ENCODE results near the gene TSC22D1.
"Not testable (repeated sequence)": the region's sequence is repeated elsewhere in the genome, so short reads cannot be mapped to it uniquely, and the experiment has no call there.

TSC22D1 gene

DNA sequence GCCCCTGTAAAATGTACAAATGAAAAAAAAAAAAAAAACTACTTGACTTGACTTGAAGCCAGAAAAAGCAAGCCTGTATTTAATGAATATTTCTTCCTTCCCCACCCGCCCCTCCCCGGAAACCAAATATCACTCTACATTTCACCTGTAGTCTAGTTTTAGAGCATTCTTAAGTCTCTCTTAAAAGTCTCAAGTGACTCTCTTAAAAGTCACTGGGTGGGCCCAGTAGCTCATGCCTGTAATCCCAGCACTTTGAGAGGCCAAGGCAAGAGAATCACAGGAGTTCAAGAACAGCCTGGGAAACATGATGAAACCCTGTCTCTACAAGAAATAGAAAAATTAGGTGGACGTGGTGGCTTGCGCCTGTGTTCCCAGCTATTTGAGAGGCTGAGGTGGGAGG lies 72.0 kb downstream of the TSC22D1 start:
- no peak for DNase-seq (ENCODE audit: low read depth)

DNA sequence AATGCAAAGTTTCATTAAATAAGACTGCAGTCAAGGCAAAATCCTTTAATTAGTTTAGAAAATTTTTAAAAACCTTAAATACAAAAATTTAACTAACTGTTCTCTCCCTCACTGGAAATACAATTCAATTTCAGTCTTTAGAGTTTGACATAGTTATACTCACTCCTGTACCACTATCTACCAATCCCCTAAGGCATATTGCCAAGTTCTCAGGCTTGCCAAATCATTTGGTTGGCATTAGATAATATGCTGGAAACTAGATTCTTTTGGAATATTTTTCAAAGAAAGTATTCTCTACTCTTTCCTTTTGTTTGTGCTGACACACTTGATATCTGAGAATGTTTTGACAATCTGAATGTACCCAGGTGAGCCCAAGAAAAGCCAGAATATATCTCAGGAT lies 77.2 kb downstream of the TSC22D1 start:
- DNase-seq (ENCODE audit: low read depth), result no peak

DNA sequence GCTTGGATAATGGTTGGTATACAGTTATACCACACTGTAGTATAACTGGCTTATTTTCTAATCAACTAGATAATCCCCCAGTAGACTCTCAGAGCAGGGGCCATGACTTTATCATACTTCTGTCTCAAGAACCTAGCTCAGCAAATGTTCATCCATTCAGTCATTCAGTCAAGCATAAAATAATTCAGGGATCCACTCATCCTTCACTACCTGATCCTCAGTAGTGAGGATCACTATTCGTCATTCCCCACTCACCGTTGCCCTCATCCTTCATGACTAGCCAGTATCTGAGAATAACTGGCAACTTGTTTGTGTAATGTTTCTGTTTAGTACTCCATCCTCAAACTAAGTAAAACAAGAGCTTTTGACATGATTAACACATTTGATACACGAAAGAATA lies 77.6 kb downstream of the TSC22D1 start:
- DNase-seq (ENCODE audit: low read depth), result no peak

DNA sequence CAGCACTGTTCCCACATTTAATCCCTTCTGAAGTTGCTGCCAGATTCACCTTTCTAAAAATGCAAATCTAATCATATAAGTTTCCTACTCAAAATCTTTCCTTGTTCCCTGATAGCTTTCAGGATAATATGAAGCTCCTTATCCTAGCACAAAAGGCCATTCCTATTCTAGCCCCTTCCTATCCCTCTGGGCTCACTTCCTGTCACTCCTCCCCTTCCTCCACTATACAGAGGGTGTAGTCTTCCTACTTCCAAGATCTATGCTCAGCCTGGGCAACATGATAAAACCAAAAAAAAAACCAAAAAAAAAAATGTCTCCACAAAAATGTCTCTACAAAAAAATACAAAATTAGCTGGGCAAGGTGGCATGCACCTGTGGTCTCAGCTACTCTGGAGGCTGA lies 78.3 kb downstream of the TSC22D1 start:
- no peak for DNase-seq (ENCODE audit: low read depth)

- no peak for DNase-seq (ENCODE audit: low read depth)
Measured at GRCh38 chr13:44493213-44493812, 82.8 kb downstream of the TSC22D1 start.

DNA sequence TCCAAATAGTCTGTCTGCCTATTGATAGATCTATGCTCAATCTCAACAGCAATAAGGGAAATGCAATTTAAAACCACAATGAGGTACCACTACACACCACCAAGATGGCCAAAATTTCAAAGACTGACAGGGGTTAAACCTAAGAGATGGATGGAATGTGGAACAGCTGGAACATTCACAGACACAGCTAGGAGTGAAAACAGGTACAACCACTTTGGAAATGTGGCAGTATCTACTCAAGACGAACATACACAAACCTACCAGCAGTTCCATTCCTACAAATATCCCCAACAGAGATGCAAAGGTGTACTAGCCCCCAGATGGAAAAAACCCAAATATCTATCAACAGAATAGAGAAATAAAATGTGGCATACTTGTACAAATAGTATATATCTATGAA lies 86.4 kb downstream of the TSC22D1 start:
- DNase-seq (ENCODE audit: low read depth), result no peak

GRCh38 chr13:44487989-44488388 lies 88.1 kb downstream of the TSC22D1 start:
- DNase-seq (ENCODE audit: low read depth), result no peak

DNA sequence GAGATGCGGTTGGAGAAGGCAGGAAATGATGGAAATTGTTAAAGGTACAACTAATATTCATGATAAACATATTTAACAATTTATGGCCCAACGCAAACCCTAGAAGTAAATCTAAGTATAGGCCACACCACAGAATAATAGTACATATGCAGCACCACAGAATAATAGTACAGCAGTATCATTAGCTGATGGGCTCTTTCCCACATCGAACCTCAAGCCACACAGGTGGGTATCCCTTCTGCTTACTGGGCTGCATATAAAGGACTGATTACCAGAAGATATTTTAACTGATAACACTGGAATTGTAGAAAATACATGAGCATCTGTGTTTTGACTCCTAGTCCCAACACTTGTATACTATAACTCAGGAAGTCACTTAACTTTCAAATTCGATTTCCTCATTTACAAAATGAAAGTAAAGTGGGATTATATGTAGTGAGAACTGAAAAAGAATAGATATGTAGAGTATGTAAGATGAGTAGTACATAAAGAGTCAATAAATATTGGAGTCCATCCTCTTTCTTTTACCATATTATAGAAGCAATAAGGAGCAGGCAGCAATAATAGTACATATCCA lies 91.5 kb downstream of the TSC22D1 start:
- DNase-seq (ENCODE audit: low read depth), result no peak

GRCh38 chr13:44474122-44474910 lies 101.8 kb downstream of the TSC22D1 start:
- DNase-seq (ENCODE audit: low read depth), result no peak

- no peak for DNase-seq (ENCODE audit: low read depth)
Measured at GRCh38 chr13:44471686-44472085, 104.4 kb downstream of the TSC22D1 start.

- no peak for DNase-seq (ENCODE audit: low read depth)
Measured at GRCh38 chr13:44470638-44471562, 105.2 kb downstream of the TSC22D1 start.

GRCh38 chr13:44468874-44469273 lies 107.3 kb downstream of the TSC22D1 start:
- no peak for DNase-seq (ENCODE audit: low read depth)

DNA sequence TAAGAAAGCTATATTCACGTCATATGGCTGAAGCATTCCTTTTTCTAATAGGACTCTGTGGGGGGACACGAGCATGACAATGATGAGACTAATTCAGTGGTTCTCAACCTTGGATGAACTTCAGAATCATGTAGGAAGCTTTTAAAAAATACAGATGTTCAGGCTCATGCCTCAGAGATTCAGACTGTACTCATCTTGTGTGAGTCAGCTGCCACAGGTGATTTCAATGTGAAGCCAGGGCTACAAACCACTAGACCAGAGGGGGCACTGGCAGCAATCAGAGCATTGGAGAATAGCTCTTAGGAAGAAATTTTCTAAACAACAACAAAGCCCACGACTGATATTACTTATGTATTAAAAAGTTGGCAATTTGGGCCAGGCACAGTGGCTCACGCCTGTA lies 110.8 kb downstream of the TSC22D1 start:
- DNase-seq (ENCODE audit: low read depth), result no peak

DNA sequence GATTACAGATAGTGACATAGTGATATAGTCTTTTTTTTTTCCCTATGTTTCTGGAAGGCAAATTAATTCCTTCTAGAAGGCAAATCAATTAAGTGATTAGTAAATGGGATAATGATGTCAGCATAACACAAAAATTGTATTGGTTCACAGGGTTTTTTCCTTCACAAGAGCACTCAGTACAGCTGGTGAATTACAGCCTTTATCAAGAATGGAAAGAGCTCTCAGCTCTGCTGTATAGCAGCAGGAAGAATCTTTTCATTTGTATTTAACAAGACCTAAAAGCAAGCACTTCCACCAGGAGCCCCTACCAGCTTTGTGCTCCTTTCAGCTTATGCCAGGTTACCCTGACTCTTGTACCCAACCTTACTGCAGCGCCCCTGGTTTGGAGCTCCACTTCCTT lies 111.7 kb downstream of the TSC22D1 start:
- no peak for DNase-seq (ENCODE audit: low read depth)

DNA sequence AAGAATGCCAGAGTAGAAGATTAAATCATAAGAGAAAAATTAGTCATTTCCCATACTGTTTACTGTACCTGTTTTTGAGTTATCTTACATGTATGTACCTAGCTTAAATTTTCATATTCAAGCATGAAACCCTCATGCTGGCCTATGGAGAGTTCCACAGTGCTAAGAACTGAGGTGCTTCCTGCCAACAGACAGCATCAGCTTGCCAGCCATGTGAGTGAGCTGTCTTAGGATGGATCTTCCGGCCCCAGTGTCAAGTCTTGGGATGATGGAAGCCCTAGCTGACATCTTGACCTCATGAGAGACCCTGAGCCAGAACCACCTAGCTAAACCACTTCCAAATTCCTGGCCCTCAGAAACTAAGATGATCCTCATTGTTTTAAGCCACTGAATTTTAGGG lies 112.4 kb downstream of the TSC22D1 start:
- DNase-seq (ENCODE audit: low read depth), result no peak

DNA sequence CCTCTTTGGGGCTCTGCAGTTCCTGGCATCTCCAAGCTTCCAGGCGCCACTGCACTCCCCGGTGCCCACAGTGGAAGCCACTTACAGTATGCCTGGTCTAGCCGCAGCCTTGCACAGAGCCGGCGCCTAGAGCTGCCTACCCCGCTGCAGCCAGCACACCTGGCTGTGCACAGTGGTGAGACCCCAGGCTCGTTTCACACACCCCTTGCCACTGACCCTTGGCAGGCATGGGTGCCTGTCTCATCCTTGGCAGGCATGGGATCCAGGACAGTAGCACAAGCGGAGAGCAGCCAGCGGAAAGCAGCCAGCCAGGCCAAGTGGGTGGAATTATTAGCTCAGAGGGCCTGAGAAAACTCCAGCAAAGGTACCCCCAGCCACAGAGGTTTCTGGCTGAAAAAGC lies 116.5 kb downstream of the TSC22D1 start:
- DNase-seq (ENCODE audit: low read depth), result no peak

- no peak for DNase-seq (ENCODE audit: low read depth)
Measured at GRCh38 chr13:44458313-44458975, 117.7 kb downstream of the TSC22D1 start.

DNA sequence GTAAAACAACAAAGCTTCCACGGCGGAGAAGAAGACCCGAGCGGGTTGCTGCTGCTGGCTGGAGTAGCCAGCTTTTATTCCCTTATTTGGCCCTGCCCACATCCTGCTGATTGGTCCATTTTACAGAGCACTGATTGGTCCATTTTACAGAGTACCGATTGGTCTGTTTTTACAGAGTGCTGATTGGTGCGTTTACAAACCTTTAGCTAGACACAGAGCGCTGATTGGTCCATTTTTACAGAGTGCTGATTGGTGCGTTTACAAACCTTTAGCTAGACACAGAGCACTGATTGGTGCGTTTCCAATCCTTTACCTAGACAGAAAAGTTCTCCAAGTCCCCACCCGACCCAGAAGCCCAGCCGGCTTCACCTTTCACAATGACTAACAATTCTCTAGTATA lies 119.9 kb downstream of the TSC22D1 start:
- not testable (repeated sequence) for DNase-seq (ENCODE audit: low read depth)

DNA sequence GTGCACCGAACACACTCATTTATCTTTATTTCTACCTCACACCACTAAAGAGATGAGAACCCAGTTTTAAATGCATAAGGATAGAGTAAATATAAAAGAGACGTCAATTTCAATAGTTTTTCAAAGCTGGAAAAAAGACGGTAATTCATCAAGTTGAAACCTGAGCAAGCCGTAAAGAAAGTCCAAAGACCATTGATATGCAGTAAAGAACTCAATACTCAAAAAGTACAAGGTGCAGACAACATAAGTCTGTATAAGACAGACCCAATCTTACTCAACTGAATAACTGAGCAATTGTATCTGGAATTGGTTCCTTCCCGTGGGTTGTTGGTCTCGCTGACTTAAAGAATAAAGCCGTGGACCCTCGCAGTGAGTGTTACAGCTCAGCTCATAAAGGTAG lies 120.4 kb downstream of the TSC22D1 start:
- DNase-seq (ENCODE audit: low read depth), result no peak

GRCh38 chr13:44453881-44454280 lies 122.2 kb downstream of the TSC22D1 start:
- no peak for DNase-seq (ENCODE audit: low read depth)

DNA sequence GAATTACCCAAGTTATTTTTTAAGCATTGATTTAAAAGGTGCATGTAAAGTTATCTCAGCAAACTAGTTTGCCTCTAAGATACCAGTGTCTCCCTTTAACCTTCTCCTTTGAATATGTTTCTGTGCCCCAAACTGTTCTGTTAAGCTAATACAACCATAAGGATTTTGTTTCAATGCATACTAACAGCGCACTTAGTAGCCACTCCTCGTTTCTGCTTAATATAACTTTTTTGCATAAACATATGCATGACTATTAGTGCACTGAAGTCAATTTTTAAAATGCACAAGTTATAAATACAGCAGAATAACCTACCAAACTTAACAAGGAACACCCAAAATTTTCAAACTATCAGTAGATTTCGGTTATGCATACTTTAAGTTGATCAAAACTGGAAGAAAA lies 123.1 kb downstream of the TSC22D1 start:
- DNase-seq (ENCODE audit: low read depth), result no peak

- DNase-seq (ENCODE audit: low read depth), result no peak
Measured at GRCh38 chr13:44452418-44452817, 123.7 kb downstream of the TSC22D1 start.

Measured in activated T-cell treated with anti-CD3 and anti-CD28 coated beads for 1 hour (primary cell).